ENCODE results near the gene DMRTA2. TPM values are rescaled to one million over a fixed set of nuclear protein-coding genes. Genes with fewer than 3 reads are reported as not detected.

DMRTA2 gene
- total RNA-seq, 1 donor, result under 0.01 TPM

GRCh38 chr1:50369830-50370229 is 53.4 kb downstream of the DMRTA2 start:
- no peak overlapping the region for H3K4me3 ChIP-seq (ENCODE audit: low read length)
- no peaks in the 10 kb centered on the region for H3K9me3 ChIP-seq (ENCODE audit: low read depth, low read length)
- H3K4me1 ChIP-seq (ENCODE audit: insufficient read depth, low read length), result peaks cover 6% of the 10 kb centered on the region
- peaks cover 27% of the 10 kb centered on the region for H3K27me3 ChIP-seq (ENCODE audit: insufficient read depth, low read length)

DNA sequence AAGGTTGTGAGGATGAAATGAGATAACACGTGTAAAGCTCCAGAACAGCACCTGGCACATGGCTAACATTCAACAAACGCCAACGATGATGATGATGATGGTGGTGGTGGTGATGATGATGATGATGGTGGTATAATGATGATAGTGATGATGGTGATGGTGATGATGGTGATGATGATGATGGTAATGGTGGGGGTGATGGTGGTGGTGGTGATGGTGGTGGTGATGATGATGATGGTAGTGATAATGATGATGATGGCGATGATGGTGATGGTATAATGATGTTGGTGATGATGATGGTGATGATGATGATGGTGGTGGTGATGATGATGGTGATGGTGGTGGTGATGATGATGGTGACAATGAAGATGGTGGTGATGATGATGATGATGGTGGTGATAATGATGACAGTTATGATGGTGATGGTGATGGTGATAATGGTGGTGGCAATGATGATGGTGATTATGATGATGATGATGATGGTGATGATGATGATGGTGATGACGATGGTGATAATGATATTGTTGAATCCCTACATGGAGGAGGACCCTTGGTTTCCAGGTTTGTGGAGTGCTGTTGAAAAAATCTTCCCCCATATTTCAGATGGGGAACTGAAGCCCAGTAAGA is 54.1 kb downstream of the DMRTA2 start:
- no peak overlapping the region for H3K4me3 ChIP-seq (ENCODE audit: low read length)
- peaks cover 27% of the 10 kb centered on the region for H3K27me3 ChIP-seq (ENCODE audit: insufficient read depth, low read length)
- peaks cover 6% of the 10 kb centered on the region for H3K4me1 ChIP-seq (ENCODE audit: insufficient read depth, low read length)
- no peaks in the 10 kb centered on the region for H3K9me3 ChIP-seq (ENCODE audit: low read depth, low read length)

- Histone ChIP-seq H3K27me3 (ENCODE audit: insufficient read depth, low read length) (peaks cover 23% of the 10 kb centered on the region), H3K4me3 (ENCODE audit: low read length) (no peak overlapping the region), H3K4me1 (ENCODE audit: insufficient read depth, low read length) (peaks cover 6% of the 10 kb centered on the region), H3K9me3 (ENCODE audit: low read depth, low read length) (no peaks in the 10 kb centered on the region)
These were observed 54.9 kb downstream of the DMRTA2 start for GRCh38 chr1:50368179-50369007.
